ENCODE results near the gene SLC37A3.

GRCh38 chr7:140327261-140327661, 71.1 kb downstream of the SLC37A3 start:
- TF ChIP-seq CTCF (IDR thresholded peaks at IDR 0.05) (no peak), POLR2A (IDR thresholded peaks at IDR 0.05) (no peak)
